Liver (tissue), 3 donors: ENCODE data around the gene TRIM33.

Experiments
- ATF3 ChIP-seq: IDR thresholded peaks from 2 replicates; pipeline ENCODE4 v1.6.1; 2016; ENCODE audit warnings: antibody characterized with exemption
- CTCF ChIP-seq: fragments of 150-350 bp; IDR thresholded peaks from 2 replicates; pipeline ENCODE4 v1.5.1; 2017; ENCODE audit warnings: improper control_type of control experiment, low read depth, low read length; ENCODE audit not compliant: missing input control
- EGR1 ChIP-seq, 2 donors: IDR thresholded peaks; 2 replicates each; pipeline ENCODE4 v1.6.1; 2016 to 2018; ENCODE audit warnings: antibody characterized with exemption in 2 of 2, low read depth in 2 of 2
- FOXA2 ChIP-seq: IDR thresholded peaks from 2 replicates; pipeline ENCODE4 v1.6.1; 2016; ENCODE audit warnings: antibody characterized with exemption
- JUND ChIP-seq, 2 donors: IDR thresholded peaks; 2 replicates each; pipeline ENCODE4 v1.6.1; 2016; ENCODE audit warnings: antibody characterized with exemption in 2 of 2
- MAX ChIP-seq: IDR thresholded peaks from 2 replicates; pipeline ENCODE4 v1.6.1; 2016; ENCODE audit warnings: antibody characterized with exemption
- RAD21 ChIP-seq, 2 donors: IDR thresholded peaks; 2 replicates each; pipeline ENCODE4 v1.6.1; 2016; ENCODE audit warnings: antibody characterized with exemption in 2 of 2, mild to moderate bottlenecking in 2 of 2
- REST ChIP-seq: IDR thresholded peaks from 2 replicates; pipeline ENCODE4 v1.6.1; 2016; ENCODE audit warnings: antibody characterized with exemption, mild to moderate bottlenecking
- RXRA ChIP-seq, 2 donors: IDR thresholded peaks; 2 replicates each; pipeline ENCODE4 v1.6.1; 2017 to 2018; ENCODE audit warnings: antibody characterized with exemption in 2 of 2, mild to moderate bottlenecking in 1 of 2
- SP1 ChIP-seq: IDR thresholded peaks from 2 replicates; pipeline ENCODE4 v1.6.1; 2018; ENCODE audit warnings: antibody characterized with exemption, mild to moderate bottlenecking
- TAF1 ChIP-seq: conservative IDR thresholded peaks from 2 replicates; pipeline ENCODE4 v1.6.1; 2016; ENCODE audit warnings: antibody characterized with exemption, mild to moderate bottlenecking
- YY1 ChIP-seq: IDR thresholded peaks from 2 replicates; pipeline ENCODE4 v1.6.1; 2016; ENCODE audit warnings: antibody characterized with exemption, mild to moderate bottlenecking
- TF ChIP-seq, protein P1 (sequence below): IDR thresholded peaks from 2 replicates; pipeline ENCODE4 v1.6.1; 2016; ENCODE audit warnings: antibody characterized with exemption
- donor health status: healthy.
- donor health status: healthy.

GRCh38 chr1:114503916-114504422, 7.0 kb downstream of the TRIM33 start:
- TF ChIP-seq CTCF (no peak), RXRA (IDR thresholded peaks at IDR 0.05) (no peak), ATF3 (no peak), YY1 (no peak), RAD21 (IDR thresholded peaks at IDR 0.05) (no peak), FOXA2 (no peak), EGR1 (IDR thresholded peaks at IDR 0.05; ENCODE audit: low read depth in 2 of 2) (no peak), SP1 (no peak), TAF1 (no peak), REST (no peak), JUND (IDR thresholded peaks at IDR 0.05) (no peak), MAX (no peak)
- TF ChIP-seq, protein P1, sequence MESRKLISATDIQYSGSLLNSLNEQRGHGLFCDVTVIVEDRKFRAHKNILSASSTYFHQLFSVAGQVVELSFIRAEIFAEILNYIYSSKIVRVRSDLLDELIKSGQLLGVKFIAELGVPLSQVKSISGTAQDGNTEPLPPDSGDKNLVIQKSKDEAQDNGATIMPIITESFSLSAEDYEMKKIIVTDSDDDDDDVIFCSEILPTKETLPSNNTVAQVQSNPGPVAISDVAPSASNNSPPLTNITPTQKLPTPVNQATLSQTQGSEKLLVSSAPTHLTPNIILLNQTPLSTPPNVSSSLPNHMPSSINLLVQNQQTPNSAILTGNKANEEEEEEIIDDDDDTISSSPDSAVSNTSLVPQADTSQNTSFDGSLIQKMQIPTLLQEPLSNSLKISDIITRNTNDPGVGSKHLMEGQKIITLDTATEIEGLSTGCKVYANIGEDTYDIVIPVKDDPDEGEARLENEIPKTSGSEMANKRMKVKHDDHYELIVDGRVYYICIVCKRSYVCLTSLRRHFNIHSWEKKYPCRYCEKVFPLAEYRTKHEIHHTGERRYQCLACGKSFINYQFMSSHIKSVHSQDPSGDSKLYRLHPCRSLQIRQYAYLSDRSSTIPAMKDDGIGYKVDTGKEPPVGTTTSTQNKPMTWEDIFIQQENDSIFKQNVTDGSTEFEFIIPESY: no peak
